Measurements from ENCODE around the gene FKBP2. TPM values are rescaled to one million over a fixed set of nuclear protein-coding genes. Genes with fewer than 3 reads are reported as not detected.
A peak's percentile ranks its signal among the peaks of the same experiment; 100 is the strongest.

Gene FKBP2
- total and polyA plus RNA-seq, 2 of the 13 experiments (the other 11 are each of a cell fraction or from before 2014, with no cell fraction given), result 30.1 to 53.3 TPM

- TF ChIP-seq DPF2 (CRISPR knock-in tag; IDR thresholded peaks at IDR 0.05; ENCODE audit: borderline replicate concordance, low read depth) (no peak), ZNF382 (CRISPR knock-in tag; IDR thresholded peaks at IDR 0.05; ENCODE audit: borderline replicate concordance) (no peak), PRMT3 (CRISPR knock-in tag; IDR thresholded peaks at IDR 0.05; ENCODE audit: borderline replicate concordance, low read depth) (no peak), MIXL1 (CRISPR knock-in tag; IDR thresholded peaks at IDR 0.05) (peak; percentile 20; the same call in 1 of the 2 replicates), ZNF33A (CRISPR knock-in tag; IDR thresholded peaks at IDR 0.05; ENCODE audit: borderline replicate concordance) (no peak), MTA1 (CRISPR knock-in tag; IDR thresholded peaks at IDR 0.05; ENCODE audit: borderline replicate concordance) (peak; percentile 76; the same call in 1 of the 2 replicates), SIX1 (CRISPR knock-in tag; IDR thresholded peaks at IDR 0.05; ENCODE audit: borderline replicate concordance) (no peak), PATZ1 (CRISPR knock-in tag; IDR thresholded peaks at IDR 0.05) (peak; percentile 71), ZBTB34 (CRISPR knock-in tag; IDR thresholded peaks at IDR 0.05) (no peak), PHF21A (CRISPR knock-in tag; IDR thresholded peaks at IDR 0.05) (peak; percentile 81), ZNF550 (CRISPR knock-in tag; IDR thresholded peaks at IDR 0.05; ENCODE audit: borderline replicate concordance) (no peak), ZNF772 (CRISPR knock-in tag; IDR thresholded peaks at IDR 0.05) (no peak), HNRNPL (IDR thresholded peaks at IDR 0.05; ENCODE audit: low read depth, low read length) (peak; percentile 77), ZNF746 (CRISPR knock-in tag; IDR thresholded peaks at IDR 0.05) (peak; percentile 94), E2F2 (CRISPR knock-in tag; IDR thresholded peaks at IDR 0.05; ENCODE audit: borderline replicate concordance) (no peak), FLYWCH1 (CRISPR knock-in tag; IDR thresholded peaks at IDR 0.05) (no peak), FOXJ3 (CRISPR knock-in tag; IDR thresholded peaks at IDR 0.05; ENCODE audit: borderline replicate concordance) (peak; percentile 46; the same call in 1 of the 2 replicates), ZNF335 (CRISPR knock-in tag; IDR thresholded peaks at IDR 0.05) (no peak), SOX6 (IDR thresholded peaks at IDR 0.05) (no peak), SOX6 (CRISPR knock-in tag; IDR thresholded peaks at IDR 0.05) (peak; percentile 80), SMAD3 (CRISPR knock-in tag; IDR thresholded peaks at IDR 0.05) (0 out of 2 replicates have a peak, but pooled peaks have one; percentile 57), TEAD3 (CRISPR knock-in tag; optimal IDR thresholded peaks at IDR 0.05; ENCODE audit: borderline replicate concordance) (no peak), ZEB1 (IDR thresholded peaks at IDR 0.05; ENCODE audit: insufficient replicate concordance, low read depth) (peak; percentile 93), E2F1 (CRISPR knock-in tag; IDR thresholded peaks at IDR 0.05) (no peak), ZNF761 (CRISPR knock-in tag; conservative IDR thresholded peaks at IDR 0.05) (no peak), ZFP37 (CRISPR knock-in tag; IDR thresholded peaks at IDR 0.05; ENCODE audit: borderline replicate concordance) (no peak), U2AF2 (IDR thresholded peaks at IDR 0.05; ENCODE audit: low read depth, low read length) (no peak)
Observed at GRCh38 chr11:64237484-64237951, 3.4 kb upstream of the FKBP2 start (continued).

Measured in HepG2 (cell line).